Activated CD8-positive, alpha-beta memory T cell treated with anti-CD3 and anti-CD28 coated beads for 1 hour (primary cell): ENCODE measurements around the gene NDUFS3.

Experiments
- DNase-seq, 2 donors: peaks; one replicate each; pipeline ENCODE4 v3.0.0-alpha.2; 2020; ENCODE audit warnings: low read depth in 1 of 2; ENCODE audit errors: extremely low read depth in 1 of 2

Gene NDUFS3

DNA sequence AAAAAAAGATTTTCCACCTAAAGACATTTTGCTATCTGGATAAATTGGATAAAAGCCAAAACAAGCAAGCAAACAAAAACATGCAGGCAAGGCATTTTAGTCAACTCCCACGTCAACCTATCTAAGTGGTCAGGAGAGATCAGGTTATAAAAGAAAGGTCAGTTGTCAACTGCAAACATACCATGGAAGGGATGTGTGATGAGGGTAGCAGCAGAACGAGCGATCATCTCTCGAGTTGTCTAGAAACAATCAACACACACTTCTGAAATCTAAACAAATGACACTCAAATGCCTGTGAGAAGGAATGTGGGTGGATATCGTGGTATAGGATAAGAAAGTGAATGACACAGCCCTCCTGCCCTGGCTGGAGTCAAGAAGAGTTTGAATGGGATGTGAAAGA, 52.6 kb downstream of the NDUFS3 start:
- no peak for DNase-seq
